Prostate gland (tissue), 2 donors: ENCODE measurements around the gene SPTBN2. TPM values are rescaled to one million over a fixed set of nuclear protein-coding genes. Genes with fewer than 3 reads are reported as not detected.

Experiments
- DNase-seq: peaks from one replicate; pipeline ENCODE4 v3.0.0-alpha.2; 2019; ENCODE audit warnings: low spot score
- H3K27ac ChIP-seq, 2 donors: fragments of 200-600 bp; sonication (generic); 2 replicates each; pipeline ENCODE4 v1.5.1; 2017 to 2019
- H3K27me3 ChIP-seq: fragments of 200-600 bp; sonication (generic); replicated peaks from 2 replicates; pipeline ENCODE4 v1.5.1; 2019; ENCODE audit not compliant: insufficient read depth
- H3K36me3 ChIP-seq, 2 donors: fragments of 200-600 bp; sonication (generic); 1 replicate in 1 of 2; 2 replicates in 1 of 2; pipeline versions ENCODE4 v1.5.1 to v1.8.1; 2017 to 2019
- H3K4me1 ChIP-seq: fragments of 200-600 bp; sonication (generic); replicated peaks from 2 replicates; pipeline ENCODE4 v1.5.1; 2019
- H3K4me3 ChIP-seq, 2 donors: fragments of 200-600 bp; sonication (generic); 2 replicates each; pipeline ENCODE4 v1.5.1; 2017 to 2019
- H3K9me3 ChIP-seq: fragments of 200-600 bp; sonication (generic); 2 replicates; pipeline ENCODE4 v1.5.1; 2017
- POLR2A ChIP-seq: fragments of 450-650 bp; IDR thresholded peaks from one replicate; pipeline ENCODE4 v1.6.1; 2016; ENCODE audit warnings: antibody characterized with exemption, mild to moderate bottlenecking
- POLR2AphosphoS5 ChIP-seq: sonication (generic); formaldehyde crosslinking; IDR thresholded peaks from one replicate; pipeline ENCODE4 v1.6.1; 2017; ENCODE audit warnings: antibody characterized with exemption
- WGBS: methylation state at CpG from one replicate; pipeline ENCODE4 v1.1.5; 2018; 5-methylcytosine and 5-hydroxymethylcytosine counted together
- intact Hi-C: fragments of 100-400 bp; cut with DNase I; formaldehyde crosslinking; loops from one replicate; pipeline ENCODE4 v1.14.2; 2022
- total RNA-seq, 2 donors: library from RNA; depleted of rRNA; stranded (reverse); fragments of >200 nt; gene quantifications; one replicate each; pipeline ENCODE4 v1.1.0, GENCODE V29; 2016
- TF ChIP-seq, protein P1 (sequence below), 4 experiments: fragments of 200-600 bp in 2 of 4; fragments of 450-650 bp in 2 of 4; sonication (generic) in 2 of 4; IDR thresholded peaks; 1 replicate in 3 of 4; 2 replicates in 1 of 4; pipeline ENCODE4 v1.5.1; 2016 to 2019; ENCODE audit warnings: antibody characterized with exemption in 4 of 4, mild to moderate bottlenecking in 2 of 4, moderate library complexity in 2 of 4

SPTBN2 gene
- total RNA-seq, 2 donors from 2014 or later = 139 to 140 TPM

DNA sequence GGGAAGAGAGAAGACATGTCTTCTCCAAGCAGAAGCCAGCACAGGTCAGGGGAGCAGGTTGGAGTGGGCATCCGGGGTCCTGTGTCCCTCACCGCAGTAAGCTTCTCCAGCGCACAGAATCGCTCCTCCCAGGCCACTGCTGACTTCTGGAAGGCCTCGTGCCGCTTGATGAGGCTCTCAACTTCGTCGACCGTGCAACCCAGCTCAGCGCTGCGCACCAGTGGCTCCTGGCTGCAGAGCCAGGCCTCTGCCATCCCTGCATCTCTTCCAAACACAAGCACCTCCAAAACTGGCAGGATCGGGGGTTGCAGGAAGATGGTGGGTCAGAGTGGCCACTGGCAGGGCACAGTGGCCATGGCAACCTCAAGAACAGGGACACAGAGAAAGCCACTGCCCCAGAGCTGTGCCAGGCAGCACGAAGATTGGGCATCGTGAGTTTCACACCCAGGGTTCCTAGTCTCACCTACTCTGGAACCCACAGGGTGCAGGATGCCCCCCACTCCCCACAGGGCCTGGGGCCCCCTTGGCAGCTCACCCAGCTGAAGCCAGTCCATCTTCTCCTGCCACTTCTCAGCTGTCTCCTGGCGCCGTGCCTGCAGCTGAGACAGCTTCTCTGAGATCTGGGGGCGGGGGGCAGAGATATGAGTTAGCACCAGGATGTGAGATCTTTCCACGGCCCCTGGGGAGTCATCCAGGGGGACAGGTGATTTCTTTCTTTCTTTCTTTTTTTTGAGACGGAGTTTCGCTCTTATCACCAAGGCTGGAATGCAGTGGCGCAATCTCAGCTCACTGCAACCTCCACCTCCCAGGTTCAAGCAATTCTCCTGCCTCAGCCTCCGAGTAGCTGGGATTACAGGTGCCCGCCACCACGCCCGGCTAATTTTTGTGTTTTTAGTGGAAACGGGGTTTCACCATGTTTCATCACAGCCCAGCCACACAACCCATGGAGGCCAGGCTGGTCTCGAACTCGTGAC, 40.2 kb downstream of the SPTBN2 start:
- intact Hi-C loops = no loop called here
- 89% methylated on average over 28 of the region's 28 CpGs for WGBS
- Histone ChIP-seq H3K9me3 (no peaks in the 10 kb centered on the region), H3K27ac (no peak overlapping the region), H3K27me3 (no peaks in the 10 kb centered on the region), H3K36me3 (peaks cover 5 to 14% of the 10 kb centered on the region in 2 donors), H3K4me3 (no peak overlapping the region), H3K4me1 (peaks cover 4% of the 10 kb centered on the region)
- DNase-seq = no peak
- no peak for TF ChIP-seq POLR2A
- TF ChIP-seq POLR2AphosphoS5 = no peak
- TF ChIP-seq, protein P1, sequence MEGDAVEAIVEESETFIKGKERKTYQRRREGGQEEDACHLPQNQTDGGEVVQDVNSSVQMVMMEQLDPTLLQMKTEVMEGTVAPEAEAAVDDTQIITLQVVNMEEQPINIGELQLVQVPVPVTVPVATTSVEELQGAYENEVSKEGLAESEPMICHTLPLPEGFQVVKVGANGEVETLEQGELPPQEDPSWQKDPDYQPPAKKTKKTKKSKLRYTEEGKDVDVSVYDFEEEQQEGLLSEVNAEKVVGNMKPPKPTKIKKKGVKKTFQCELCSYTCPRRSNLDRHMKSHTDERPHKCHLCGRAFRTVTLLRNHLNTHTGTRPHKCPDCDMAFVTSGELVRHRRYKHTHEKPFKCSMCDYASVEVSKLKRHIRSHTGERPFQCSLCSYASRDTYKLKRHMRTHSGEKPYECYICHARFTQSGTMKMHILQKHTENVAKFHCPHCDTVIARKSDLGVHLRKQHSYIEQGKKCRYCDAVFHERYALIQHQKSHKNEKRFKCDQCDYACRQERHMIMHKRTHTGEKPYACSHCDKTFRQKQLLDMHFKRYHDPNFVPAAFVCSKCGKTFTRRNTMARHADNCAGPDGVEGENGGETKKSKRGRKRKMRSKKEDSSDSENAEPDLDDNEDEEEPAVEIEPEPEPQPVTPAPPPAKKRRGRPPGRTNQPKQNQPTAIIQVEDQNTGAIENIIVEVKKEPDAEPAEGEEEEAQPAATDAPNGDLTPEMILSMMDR (IDR thresholded peaks at IDR 0.05) = no peak

DNA sequence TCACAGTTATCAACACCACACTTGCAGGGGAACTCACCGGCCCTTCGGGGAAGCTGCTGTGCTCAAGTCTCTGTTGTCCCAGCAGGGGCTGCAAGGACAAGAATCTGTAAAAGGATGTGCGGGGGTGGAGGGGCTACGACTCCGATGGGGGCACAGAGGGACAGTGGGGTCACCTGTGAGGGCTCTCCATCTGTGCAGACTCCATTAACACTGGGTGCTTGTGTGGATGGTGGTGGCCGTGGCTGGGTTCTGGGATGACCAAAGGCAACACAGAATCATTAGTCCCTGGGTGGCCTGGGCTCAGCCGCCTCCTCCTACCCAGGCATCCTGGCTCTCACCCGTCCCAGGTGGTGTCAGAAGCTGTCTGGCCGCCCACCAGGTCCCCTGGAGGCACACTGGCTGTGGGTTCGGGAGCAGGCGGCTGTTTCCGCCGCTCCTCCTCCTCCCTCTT, 41.2 kb downstream of the SPTBN2 start:
- no peak for DNase-seq
- intact Hi-C loops = no loop called here
- 69% methylated on average over 13 of the region's 13 CpGs for WGBS
- Histone ChIP-seq H3K36me3 (peaks cover 5 to 7% of the 10 kb centered on the region in 2 donors), H3K27me3 (no peaks in the 10 kb centered on the region), H3K9me3 (no peaks in the 10 kb centered on the region), H3K4me3 (no peak overlapping the region), H3K27ac (peak overlapping the region; percentile 80 to 81), H3K4me1 (peaks cover 4% of the 10 kb centered on the region)
- TF ChIP-seq, protein P1 (IDR thresholded peaks at IDR 0.05) = no peak
- no peak for TF ChIP-seq POLR2A
- TF ChIP-seq POLR2AphosphoS5 = no peak

DNA sequence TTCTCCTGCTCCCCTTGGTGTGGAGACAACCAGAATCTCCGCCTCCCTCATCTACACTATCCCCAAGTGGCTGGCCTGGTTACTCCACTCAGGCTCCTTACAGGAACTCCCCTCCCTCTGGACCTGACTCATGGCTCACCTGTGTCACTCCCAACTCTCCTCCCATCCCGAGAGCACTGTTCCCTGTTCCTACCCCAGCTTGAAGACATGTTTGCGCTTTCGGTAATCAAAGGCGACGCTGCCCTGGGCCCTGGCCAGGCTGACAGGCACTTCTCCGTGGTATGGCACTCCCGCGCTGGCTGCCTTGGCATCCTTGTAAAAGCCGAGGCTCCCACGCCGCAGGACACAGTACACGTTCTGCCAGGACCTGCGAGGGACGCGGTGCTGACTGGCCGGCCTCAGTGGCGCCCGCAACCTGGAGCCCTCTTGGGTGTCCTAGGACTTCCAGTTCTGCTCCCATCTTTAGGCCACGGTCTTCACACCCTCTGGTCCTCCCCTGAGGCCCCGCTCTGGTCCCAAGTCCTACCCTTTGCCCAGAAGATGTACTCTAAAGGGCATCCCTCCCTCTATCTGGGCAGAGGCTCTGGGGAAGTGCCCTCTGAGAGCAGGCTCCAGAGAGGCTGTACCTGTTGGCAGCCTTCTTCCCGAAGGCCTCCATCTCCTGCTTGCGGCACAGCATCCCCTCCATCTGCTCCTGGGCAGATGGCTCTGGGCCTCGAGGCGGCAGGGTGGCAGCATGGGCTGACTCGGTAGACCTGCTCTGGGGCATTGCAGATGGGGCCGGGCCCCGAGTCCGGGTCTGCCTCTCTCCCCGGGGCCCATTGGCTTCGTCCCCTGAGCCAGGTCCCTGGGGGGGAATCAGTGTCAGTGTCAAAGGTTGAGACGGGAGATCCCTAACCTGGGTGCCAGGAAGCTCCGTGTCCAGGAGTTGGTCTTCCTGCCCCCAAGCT, 41.9 kb downstream of the SPTBN2 start:
- Histone ChIP-seq H3K36me3 (peaks cover 0 to 2% of the 10 kb centered on the region in 2 donors), H3K27ac (peak overlapping the region; percentile 80 to 81), H3K27me3 (no peaks in the 10 kb centered on the region), H3K4me3 (no peak overlapping the region), H3K4me1 (peaks cover 4% of the 10 kb centered on the region), H3K9me3 (no peaks in the 10 kb centered on the region)
- intact Hi-C loops = no loop called here
- TF ChIP-seq POLR2AphosphoS5 (peak; percentile 58), POLR2A (no peak)
- TF ChIP-seq, protein P1 (IDR thresholded peaks at IDR 0.05) = peak in 2 of 4 experiments; percentile 30 to 32
- WGBS = 67% methylated on average over 31 of the region's 33 CpGs
- DNase-seq = peak; percentile 86

DNA sequence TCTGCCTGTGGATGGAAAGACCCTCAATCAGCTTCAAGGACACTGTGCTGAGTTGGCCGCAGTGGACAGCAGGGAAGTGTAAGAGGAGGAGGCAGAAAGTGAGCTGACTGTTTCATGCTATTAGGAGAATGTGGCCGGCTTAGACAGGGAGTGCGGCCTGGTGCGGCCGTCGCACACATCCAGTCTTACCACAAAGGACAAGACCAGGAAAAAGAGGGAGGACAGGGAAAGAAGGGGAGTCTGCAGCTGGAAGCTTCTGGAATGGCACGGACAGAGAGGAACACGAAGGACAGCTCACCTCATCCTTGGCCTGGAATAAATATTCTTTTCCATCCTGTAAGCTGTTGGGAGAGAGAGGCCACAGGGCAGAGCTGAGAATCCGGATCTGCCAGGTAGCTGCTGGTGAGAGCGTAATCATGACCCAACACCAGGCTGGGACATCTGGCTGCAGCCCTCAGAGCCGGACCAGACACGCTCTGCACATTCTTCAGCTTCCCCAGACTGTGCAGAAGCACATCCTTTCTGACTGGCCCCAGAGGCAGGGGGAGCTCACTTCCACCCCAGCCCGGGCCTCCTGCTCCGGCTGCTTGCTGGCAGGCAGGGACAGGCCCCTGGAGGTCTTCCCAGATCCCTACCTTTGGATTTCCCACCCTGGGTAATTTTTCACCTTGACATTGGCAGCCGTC, 42.8 kb downstream of the SPTBN2 start:
- DNase-seq = peak; percentile 86
- Histone ChIP-seq H3K27ac (peak overlapping the region; percentile 80 to 81), H3K9me3 (no peaks in the 10 kb centered on the region), H3K27me3 (no peaks in the 10 kb centered on the region), H3K4me1 (peaks cover 4% of the 10 kb centered on the region), H3K4me3 (peak overlapping the region in 1 of 2 donors; percentile 7), H3K36me3 (peaks cover 0 to 2% of the 10 kb centered on the region in 2 donors)
- TF ChIP-seq, protein P1 (IDR thresholded peaks at IDR 0.05) = no peak
- peak; percentile 42 for TF ChIP-seq POLR2AphosphoS5
- TF ChIP-seq POLR2A = no peak
- intact Hi-C loops = no loop called here
- 33% methylated on average over 15 of the region's 15 CpGs for WGBS
